ENCODE data around the gene CTNNA3.

CTNNA3 gene

GRCh38 chr10:66234872-66235271, 1461.1 kb downstream of the CTNNA3 start:
- H3K27ac ChIP-seq: no peak overlapping the region
- DNase-seq (ENCODE audit: low read depth, low spot score): no peak

- H3K27ac ChIP-seq: no peak overlapping the region
- DNase-seq (ENCODE audit: low read depth, low spot score): no peak
These were observed 1467.1 kb downstream of the CTNNA3 start for GRCh38 chr10:66228887-66229286.

GRCh38 chr10:66223656-66224055, 1472.3 kb downstream of the CTNNA3 start:
- no peak overlapping the region for H3K27ac ChIP-seq
- DNase-seq (ENCODE audit: low read depth, low spot score): no peak

- no peak for DNase-seq (ENCODE audit: low read depth, low spot score)
- no peak overlapping the region for H3K27ac ChIP-seq
These were observed 1473.4 kb downstream of the CTNNA3 start for GRCh38 chr10:66222462-66223046.

- no peak for DNase-seq (ENCODE audit: low read depth, low spot score)
- no peak overlapping the region for H3K27ac ChIP-seq
These were observed 1476.9 kb downstream of the CTNNA3 start for GRCh38 chr10:66218981-66219587.

DNA sequence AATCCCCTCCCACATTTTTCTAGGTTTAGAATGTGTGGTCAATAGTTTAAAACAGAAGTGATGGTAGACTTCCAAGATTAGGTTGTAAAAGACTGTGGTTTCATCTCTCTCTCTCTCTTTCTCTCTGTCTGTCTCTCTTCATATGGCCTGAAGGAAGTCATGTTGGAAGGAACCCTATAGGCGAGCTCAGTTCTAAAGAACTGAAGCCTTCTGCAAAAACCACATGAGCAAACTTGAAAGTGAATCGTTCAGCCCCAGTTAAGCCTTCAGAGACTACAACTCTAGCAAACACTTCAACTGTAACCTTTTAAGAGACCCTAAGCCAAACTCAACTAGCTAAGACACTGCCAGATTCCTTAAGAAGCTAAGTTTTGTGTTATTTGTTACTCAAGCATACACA, 1477.7 kb downstream of the CTNNA3 start:
- DNase-seq (ENCODE audit: low read depth, low spot score): no peak
- no peak overlapping the region for H3K27ac ChIP-seq

DNA sequence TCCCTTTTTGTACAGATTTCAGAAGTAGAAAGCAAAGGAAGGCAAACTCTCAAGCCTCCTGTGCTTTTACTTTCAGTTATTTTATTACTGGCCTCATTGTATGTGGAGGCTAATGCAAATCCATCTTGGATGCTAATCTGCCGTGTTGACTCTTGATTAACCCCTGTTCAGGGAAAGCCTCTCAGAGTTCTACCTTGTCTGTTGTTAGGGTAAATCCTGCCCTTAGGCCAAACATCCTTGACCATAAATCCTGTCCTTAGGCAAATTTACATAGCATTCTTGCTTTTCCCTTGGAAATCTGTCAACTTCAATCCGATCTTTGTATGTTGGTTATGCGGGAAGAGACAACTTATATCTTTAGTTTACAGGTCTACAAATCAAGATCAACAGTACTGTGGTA, 1480.1 kb downstream of the CTNNA3 start:
- H3K27ac ChIP-seq: no peak overlapping the region
- no peak for DNase-seq (ENCODE audit: low read depth, low spot score)

DNA sequence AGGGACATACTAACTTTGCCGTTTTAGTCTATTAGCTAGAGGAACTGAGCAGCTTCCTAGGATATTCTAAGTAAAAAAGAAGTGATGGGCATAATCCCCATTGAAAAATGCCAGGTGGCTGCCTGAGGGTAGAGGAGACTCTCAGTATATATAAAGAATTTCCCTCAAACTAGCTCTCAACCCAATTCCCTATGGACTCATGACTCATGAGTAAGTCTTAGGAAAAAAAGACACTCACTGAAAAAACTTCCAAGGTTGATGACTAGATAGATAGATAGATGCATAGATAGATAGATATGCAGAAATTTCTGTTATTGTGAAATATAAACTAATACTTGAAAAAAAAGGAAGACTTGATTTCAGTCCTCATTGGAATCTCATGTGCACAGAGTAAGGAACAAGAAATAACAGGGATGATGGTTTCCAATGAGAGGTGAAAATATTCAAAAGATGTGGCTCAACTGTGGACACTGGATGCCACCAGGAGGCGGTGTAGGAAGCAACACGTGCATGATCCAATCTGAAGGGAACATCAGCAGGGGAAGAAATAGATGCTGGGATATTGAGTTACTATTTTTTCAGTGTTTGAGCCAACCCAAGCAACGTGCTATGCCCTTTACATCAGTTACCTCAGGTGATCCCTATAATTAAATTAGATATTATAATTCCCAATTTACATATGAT, 1481.1 kb downstream of the CTNNA3 start:
- H3K27ac ChIP-seq: no peak overlapping the region
- no peak for DNase-seq (ENCODE audit: low read depth, low spot score)

GRCh38 chr10:66209025-66209424, 1487.0 kb downstream of the CTNNA3 start:
- DNase-seq (ENCODE audit: low read depth, low spot score): no peak
- no peak overlapping the region for H3K27ac ChIP-seq

DNA sequence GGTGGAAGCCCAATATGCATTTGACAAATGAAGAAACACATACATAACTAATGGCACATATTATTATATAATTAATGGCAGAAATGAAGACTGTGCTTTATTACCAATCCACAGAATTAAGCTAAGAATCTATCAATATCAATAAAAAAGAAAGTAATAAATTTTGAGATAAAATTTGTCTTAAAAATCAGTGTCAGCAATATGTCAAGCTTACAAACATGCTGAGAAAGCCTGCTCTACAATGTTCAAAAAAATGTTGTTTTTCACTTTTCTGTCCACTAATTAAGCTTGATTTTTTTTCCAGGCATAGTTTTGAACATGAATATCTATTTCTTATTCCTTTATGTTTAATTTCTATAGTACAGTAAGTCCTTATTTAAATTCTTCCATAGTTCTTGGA, 1491.2 kb downstream of the CTNNA3 start:
- DNase-seq (ENCODE audit: low read depth, low spot score): no peak
- H3K27ac ChIP-seq: no peak overlapping the region

GRCh38 chr10:66202101-66202500, 1493.9 kb downstream of the CTNNA3 start:
- DNase-seq (ENCODE audit: low read depth, low spot score): no peak
- H3K27ac ChIP-seq: no peak overlapping the region

DNA sequence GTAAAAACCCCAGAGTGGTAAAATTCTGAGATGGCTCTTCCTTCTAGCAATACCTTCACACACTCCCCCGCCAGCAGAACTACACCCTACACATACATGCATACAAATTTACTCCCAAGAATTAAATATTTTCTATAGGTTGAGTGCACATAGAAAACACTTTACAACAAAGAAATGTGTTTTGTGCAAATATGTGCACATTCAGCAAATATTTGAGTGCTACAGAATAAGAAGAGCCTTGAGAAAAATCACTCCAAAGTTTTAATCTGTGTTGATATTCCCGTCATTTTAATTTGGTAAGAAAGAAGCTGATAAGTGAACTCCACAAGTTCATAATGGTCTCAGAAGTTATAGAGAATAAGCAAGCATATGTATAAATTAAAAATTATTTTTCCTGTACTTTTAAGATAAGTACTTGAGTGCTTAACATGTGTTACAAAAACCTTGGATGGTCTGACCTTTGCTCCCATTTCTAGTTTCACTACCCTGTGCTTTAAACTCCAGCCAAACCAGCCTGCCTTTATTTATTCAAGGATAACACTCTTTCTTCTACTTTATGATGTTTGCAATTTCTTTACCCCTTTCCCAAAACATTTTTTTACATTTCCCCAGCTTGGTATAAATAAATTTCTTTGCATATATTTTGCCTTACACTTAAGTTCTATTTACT, 1503.7 kb downstream of the CTNNA3 start:
- no peak for DNase-seq (ENCODE audit: low read depth, low spot score)
- H3K27ac ChIP-seq: no peak overlapping the region

GRCh38 chr10:66190413-66190812, 1505.6 kb downstream of the CTNNA3 start:
- DNase-seq (ENCODE audit: low read depth, low spot score): no peak
- H3K27ac ChIP-seq: no peak overlapping the region

GRCh38 chr10:66189271-66189670, 1506.7 kb downstream of the CTNNA3 start:
- no peak overlapping the region for H3K27ac ChIP-seq
- DNase-seq (ENCODE audit: low read depth, low spot score): no peak

- DNase-seq (ENCODE audit: low read depth, low spot score): no peak
- H3K27ac ChIP-seq: no peak overlapping the region
These were observed 1508.8 kb downstream of the CTNNA3 start for GRCh38 chr10:66187053-66187733.

- DNase-seq (ENCODE audit: low read depth, low spot score): no peak
- no peak overlapping the region for H3K27ac ChIP-seq
These were observed 1513.0 kb downstream of the CTNNA3 start for GRCh38 chr10:66183028-66183427.

DNA sequence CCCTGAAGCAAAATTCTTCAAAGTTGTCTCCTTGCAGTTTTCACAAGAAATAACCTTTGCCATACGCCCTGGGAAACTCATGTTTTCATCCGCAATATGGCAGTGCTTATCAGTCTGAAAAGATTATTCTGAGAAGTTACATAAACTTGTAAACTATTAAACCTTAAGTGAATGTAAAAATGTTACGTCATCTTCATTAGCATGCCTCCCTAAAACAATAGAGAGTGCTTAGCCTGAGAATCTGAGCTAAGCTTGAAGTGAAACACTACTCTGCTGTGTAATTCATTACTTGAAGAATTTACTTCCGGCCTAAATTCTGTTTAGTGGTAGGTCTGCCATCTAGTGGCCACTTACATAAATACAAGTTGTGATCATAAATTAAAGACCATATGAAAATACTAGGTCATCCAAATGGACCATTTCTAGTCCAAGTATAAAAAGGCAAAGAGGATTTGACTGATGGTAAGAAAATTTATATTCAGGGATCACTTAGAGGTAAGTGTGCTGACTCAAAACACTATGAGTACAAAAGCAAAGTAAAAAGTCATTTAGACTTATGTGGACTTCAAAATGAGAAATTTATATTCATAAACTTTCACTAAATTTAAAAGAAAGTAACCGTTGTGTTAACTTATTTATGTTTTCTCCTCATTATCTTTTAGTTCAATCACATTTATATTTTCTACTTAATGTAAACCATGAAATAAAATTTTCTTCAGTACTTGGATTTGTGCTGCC, 1515.2 kb downstream of the CTNNA3 start:
- no peak overlapping the region for H3K27ac ChIP-seq
- DNase-seq (ENCODE audit: low read depth, low spot score): peak; percentile 12

- DNase-seq (ENCODE audit: low read depth, low spot score): no peak
These were observed 1516.0 kb downstream of the CTNNA3 start for GRCh38 chr10:66180021-66180420.

GRCh38 chr10:66176772-66177171, 1519.2 kb downstream of the CTNNA3 start:
- DNase-seq (ENCODE audit: low read depth, low spot score): no peak
- H3K27ac ChIP-seq: no peak overlapping the region

More at GRCh38 chr10:66180021-66180420, 1516.0 kb downstream of the CTNNA3 start:
- H3K27ac ChIP-seq: no peak overlapping the region

DNA sequence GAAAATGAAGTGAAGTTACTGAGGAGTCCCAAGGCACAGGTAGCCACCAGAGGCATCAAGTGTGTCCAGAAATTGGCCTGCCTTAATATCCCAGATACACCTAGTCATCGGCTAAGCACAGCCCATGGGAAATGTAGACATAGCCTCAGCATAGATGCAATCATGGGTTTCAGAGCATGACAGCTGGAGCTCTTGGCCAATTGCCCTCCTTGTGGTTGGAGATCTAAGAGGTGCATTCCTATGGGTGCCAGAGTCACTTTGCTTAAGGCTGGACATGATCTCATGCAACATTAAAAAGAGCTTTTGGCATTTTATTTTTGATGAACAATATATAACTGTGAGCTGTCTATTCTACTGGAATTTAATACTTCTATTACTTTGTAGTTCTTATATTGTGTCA, 1528.2 kb downstream of the CTNNA3 start:
- DNase-seq (ENCODE audit: low read depth, low spot score): no peak
- no peak overlapping the region for H3K27ac ChIP-seq

All from epithelial cell of prostate (primary cell).